Subcutaneous adipose tissue (tissue), 4 donors: ENCODE measurements around the gene PSD2. TPM values are rescaled to one million over a fixed set of nuclear protein-coding genes. Genes with fewer than 3 reads are reported as not detected.

ENCODE experiments used
- CTCF ChIP-seq: fragments of 450-650 bp; IDR thresholded peaks from one replicate; pipeline ENCODE4 v1.5.1; 2016; ENCODE audit warnings: low read depth, mild to moderate bottlenecking, control low read depth, antibody characterized with exemption, moderate library complexity
- total RNA-seq, 4 donors: library from RNA; depleted of rRNA; stranded (reverse); fragments of >200 nt; gene quantifications; one replicate each; pipeline ENCODE4 v1.1.0, GENCODE V29; 2016

PSD2 gene
- total RNA-seq, 4 donors from 2014 or later: 0.17 TPM; not detected in 3

- no peak for TF ChIP-seq CTCF
Observed at GRCh38 chr5:139869042-139869790, 73.6 kb downstream of the PSD2 start.

GRCh38 chr5:139870677-139871076, 75.1 kb downstream of the PSD2 start:
- TF ChIP-seq CTCF: no peak

GRCh38 chr5:139871614-139872013, 76.0 kb downstream of the PSD2 start:
- TF ChIP-seq CTCF: no peak

- no peak for TF ChIP-seq CTCF
Observed at GRCh38 chr5:139872052-139872766, 76.6 kb downstream of the PSD2 start.

- no peak for TF ChIP-seq CTCF
Observed at GRCh38 chr5:139872851-139873794, 77.5 kb downstream of the PSD2 start.

- TF ChIP-seq CTCF: no peak
Observed at GRCh38 chr5:139875957-139876356, 80.3 kb downstream of the PSD2 start.
